WTC11 (cell line): ENCODE measurements around the gene TCOF1.

Experiments
- ATF3 ChIP-seq: sonication (generic); formaldehyde crosslinking; conservative IDR thresholded peaks from 2 replicates; pipeline ENCODE4 v1.8.1; 2022; ENCODE audit warnings: mild to moderate bottlenecking, missing genetic modification reagents
- FOXJ3 ChIP-seq: sonication (generic); formaldehyde crosslinking; IDR thresholded peaks from 2 replicates; pipeline ENCODE4 v1.9.0; 2021; ENCODE audit warnings: missing genetic modification reagents, mild to moderate bottlenecking, borderline replicate concordance
- MAX ChIP-seq: sonication (generic); formaldehyde crosslinking; IDR thresholded peaks from 2 replicates; pipeline ENCODE4 v1.8.0; 2022; ENCODE audit warnings: mild to moderate bottlenecking, missing genetic modification reagents

GRCh38 chr5:150404121-150404520, 46.6 kb downstream of the TCOF1 start:
- no peak for TF ChIP-seq FOXJ3 (CRISPR knock-in tag)
- no peak for TF ChIP-seq ATF3 (CRISPR knock-in tag)
- TF ChIP-seq MAX (CRISPR knock-in tag) = no peak
